ENCODE results near the gene NANOS3.
"Not testable (repeated sequence)": the region's sequence is repeated elsewhere in the genome, so short reads cannot be mapped to it uniquely, and the experiment has no call there.

Gene NANOS3

DNA sequence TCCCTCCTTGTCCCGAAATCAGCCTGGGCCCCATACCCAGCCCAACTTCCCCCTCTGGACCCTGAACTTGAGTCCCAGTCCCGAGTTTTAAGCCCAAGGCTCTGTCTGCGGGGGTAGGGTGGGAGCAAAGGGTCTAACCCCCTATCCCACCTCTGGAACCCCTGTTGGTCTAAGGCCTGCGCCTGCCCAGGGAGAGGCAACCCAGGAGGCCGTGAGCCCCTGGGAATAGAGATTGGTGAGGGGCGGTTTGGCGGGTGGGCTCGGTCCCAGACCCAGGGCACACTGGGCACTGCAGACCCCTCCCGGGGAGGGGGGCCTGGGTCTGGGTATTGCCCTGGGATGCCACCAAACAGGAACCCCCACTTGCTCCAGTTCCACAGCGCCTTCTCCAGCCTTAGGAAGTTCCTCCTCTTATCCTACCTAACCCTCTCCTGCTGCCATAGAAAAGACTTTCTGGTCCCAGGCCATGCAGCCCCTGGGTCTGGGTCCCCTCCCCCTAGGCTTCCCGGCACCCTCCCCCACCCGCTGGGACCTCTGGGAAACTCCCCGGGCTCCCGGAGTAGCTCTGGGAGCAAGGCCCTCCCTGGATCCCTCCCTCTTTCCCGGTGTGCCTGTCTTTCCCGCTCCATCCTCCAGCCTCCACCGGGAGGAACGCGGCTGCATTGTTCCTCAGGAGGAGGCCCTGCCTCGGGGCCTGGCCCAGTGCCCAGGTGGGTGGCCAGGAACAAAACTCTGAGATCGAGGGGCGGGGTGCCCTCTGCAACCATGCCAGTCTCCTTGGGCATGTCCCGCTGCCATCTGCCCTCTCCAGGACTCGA lies 33.6 kb upstream of the NANOS3 start:
- peak; percentile 67 for DNase-seq

DNA sequence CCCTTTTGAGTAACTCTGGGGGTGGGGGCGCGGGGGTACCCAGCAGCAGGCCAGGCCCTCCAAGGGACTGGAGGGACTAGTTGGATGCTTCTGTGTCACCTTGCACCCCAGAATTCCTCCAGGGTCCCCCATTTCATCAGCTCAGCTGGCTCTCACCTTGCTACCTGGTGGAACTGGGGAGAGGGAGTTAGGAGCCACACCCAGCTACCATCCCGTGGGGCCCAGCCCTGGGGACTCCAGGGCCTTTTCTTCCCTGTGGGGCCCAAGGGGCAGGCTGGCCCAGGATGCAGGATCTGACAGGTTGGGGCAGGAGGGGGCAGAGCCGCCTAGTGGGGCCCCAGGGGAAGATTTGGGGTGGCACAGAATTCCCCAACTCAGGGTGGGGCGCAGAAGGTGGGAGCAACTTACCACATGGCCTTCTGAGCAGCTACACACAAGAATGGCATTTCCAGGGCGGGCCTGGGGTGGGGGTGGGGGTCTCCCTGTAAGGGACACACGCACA lies 32.8 kb upstream of the NANOS3 start:
- peak; percentile 38 for DNase-seq

DNA sequence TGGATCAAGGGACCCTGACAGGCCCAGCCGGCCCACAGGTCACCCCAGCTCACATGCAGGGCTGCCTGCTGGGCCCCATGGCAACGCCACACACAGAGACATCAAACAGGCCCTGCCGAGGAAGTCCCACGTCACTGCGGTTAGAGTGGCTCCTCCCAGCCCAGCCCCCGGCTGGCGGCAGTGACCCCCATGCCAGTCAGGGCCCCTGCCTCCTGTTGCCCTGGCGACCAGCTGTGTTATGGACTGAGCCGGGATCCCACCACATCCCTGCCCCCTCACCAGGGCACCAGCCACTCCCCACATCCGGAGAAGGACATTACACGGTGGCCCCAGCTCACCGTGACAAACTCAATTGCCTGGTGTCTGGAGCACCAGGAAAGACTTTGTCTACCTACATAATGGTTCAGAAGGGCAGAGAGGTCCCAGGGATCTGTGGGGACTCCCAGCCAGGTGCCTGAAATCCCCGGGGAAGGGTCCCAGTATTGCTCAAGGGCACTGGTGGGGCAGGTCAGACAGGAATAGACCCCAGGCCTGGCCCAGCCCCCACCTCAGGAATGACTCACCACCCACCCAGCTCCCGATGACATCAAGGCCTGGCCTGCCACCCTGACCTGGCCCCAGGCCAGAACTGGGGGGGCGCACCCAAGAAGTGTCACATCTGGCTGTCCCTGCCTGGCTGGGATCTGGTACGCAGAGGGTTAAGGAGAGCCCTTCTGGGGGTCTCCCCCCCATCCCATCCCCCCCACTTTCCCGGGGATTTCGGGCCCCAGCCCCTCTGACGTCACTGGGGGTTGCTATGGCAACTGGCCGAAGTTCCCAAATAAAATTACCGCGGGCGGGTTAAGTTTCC lies 30.2 kb upstream of the NANOS3 start:
- DNase-seq = peak; percentile 96

DNA sequence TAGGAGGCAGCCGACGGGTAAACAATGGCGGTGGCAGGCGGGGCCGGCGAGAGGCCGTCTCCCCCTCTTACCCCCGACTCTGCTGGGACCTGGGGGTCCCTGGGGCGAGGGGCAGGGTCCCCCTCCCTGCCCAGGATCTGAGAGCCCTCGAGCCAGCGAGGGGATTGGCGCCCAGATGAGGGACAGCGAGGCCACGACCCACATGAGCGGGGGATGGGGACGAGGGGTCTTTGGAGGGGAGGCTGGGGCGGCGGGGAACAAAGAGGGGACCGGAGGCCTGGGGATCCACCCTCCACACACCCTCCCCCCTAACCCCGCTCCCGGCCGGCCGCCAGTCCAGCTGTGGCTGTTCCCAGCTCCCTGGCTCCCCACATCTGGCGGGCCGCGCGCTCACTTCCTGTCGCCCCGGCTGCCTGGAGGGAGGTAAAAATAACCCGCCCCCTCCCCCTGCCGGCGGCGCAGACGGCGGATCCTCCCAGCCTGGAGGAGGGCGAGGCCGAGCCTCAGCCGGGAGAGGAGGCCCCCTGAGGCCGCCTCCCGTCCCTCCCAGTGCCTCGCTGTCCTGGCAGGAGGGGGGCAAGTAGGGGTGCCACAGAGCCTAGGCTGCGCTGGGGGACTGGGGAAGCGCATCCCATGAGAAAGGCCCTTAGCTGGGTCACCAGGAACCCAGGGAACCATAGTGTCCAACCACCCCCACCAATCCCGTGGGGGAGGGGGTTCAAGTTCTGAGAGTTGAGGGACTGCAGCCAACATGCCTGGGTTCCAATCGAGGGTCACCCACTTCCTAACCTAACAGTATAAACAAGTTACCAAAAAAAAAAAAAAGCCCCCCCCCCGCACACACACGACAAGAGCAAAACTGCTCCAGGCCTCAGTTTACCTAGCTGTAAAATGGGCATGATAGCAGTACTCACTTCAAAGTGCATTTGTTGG lies 29.3 kb upstream of the NANOS3 start:
- peak; percentile 98 for DNase-seq

DNA sequence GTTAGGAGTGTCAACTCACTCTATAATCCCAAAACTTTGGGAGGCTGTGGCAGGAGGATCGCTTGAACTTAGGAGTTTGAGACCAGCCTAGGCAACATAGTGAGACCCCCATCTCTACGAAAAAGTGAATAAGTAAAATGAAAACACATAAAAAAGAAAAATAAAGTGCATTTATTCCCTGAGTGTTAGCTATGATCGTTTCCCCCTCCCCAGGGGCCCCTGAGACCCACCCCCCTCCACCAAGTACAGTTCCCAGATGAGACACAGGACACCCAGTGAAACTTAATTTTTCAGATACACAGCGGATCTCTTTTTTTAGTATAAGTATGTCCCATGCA lies 28.6 kb upstream of the NANOS3 start:
- no peak for DNase-seq

DNA sequence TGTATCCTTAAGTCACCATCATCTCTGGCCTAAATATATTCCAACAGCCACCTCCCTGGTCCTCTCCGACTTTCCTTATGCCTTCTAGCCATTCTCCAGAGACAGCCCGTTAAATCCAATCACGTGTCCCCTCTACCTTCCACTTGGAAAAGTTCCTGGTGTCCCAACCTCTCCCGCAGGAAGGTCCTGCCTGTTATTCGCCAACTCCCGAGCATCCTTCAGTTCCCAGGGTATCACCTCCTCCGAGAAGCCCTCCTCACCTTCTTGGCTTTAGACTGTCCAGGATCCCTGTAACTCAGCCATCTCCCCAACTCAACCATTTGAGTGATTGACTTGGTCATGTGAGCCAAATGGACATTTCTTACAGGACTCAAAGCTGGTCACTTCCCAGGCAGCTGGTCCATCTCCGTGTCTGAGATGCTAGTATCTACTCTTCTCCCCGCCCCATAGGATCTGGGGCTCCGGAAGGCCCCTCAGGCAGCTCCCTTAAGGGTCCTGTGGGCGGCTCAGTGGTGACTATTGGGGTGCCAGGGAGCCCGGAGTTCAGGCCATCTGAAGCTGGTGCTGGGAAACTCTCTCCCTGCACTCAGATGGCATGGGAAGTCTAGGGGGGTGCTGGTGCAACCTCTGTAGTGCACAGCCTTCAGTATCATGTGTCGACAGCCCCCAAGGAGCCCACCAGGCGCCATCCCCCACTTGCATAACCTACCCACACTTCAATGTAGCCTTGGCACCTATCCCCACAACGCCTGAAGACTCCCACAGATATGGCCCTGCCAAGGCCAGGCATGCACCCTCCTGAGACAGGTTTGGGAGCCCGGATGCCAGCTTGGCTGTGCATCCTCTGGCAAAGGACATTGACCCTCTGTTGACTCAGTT lies 27.9 kb upstream of the NANOS3 start:
- DNase-seq = peak; percentile 34

DNA sequence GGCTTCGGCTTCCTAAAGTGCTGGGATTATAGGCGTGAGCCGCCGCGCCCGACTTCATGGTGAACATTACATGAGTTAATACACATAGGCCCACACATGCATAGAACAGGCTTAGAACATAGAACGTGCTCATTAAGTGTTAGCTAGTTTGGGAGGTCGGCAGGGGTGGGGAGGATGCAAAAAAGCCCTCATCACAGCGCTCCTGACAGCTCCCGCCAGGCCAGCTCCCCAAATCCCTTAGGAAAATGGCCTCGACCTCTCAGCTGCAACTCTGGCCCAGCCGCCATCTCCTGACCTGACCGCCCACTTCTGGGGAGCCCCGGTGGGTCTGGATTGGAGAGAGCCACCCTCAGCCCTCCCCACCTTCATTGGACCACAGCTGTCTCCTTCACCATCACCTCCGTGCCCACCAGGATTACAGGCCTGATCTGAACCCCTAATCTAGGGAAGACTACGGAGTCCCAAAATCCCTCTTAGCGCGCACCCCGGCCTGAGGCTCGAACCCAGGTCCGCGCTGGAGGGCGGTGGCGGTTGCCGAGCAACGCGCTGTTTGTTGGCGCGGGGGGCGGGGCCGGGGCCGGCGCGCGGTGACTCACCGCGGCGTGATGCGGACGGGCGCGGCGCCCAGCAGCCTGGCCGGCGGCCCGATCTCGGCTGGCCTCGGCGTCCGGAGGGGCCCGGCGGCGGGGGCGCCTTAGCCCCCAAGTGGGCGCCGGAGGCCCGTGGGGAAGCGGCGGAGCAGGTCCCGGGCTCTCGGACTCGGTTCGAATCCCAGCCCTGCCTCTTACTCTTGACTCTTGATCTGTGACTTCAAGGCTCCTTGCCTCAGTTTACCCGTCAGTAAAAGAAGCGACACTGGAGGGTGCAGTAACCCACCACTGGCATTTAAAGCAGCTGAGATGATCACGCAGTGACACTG lies 26.7 kb upstream of the NANOS3 start:
- DNase-seq = peak; percentile 90

DNA sequence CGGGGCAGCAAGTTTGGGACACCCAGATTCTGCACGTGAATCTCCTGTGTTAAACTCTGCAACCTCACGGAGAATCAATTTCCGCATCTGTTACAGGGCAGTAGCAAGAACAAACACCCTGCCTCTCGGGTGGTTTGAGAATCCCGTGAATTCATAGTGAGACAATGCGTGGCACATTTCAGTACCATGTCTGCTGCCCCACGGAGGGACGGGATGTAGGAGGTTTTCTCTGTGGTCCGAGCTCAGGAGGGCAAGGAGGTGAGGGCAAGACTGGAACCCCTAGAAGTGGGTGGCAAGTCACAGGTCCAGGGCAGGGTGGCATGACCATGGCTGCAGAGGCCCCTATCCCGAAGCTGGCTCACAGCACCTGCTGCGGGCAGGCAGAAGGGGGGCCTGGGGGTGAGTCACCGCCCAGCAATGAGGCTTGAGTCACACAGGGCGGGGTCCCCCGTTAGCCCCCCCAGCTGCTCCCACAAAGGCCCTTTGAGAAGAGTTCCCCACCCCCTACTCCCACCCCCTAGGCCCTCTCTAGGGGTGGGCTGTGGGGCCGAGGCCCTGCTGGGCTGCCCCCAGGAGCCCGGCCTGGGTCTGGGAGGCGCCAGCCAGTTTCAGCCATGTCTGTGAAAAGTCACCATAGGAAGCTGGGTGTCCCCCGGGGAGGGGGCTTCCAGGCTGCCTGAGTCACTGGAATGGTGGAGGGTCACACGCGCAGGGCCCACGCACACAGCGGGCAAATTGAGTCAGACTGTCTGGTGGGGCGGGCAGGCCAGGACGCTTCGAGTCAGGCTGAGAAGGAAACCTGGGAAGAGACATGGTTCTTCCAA lies 25.8 kb upstream of the NANOS3 start:
- DNase-seq = peak; percentile 92

DNA sequence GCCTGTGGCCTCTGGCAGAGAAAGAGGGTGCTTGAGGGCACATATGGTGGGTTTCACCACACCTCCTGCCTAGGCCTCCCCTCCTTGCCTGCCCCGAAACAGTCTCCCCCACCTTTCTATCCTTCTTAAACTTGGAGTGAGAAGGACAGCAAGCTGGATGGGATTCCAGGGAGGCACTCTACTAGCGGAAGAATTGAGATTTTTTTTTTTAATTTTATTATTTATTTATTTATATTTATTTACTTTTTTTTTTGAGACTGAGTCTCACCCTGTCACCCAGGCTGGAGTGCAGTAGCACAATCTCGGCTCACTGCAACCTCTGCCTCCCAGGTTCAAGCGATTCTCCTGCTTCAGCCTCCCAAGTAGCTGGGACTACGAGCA lies 25.2 kb upstream of the NANOS3 start:
- not testable (repeated sequence) for DNase-seq

DNA sequence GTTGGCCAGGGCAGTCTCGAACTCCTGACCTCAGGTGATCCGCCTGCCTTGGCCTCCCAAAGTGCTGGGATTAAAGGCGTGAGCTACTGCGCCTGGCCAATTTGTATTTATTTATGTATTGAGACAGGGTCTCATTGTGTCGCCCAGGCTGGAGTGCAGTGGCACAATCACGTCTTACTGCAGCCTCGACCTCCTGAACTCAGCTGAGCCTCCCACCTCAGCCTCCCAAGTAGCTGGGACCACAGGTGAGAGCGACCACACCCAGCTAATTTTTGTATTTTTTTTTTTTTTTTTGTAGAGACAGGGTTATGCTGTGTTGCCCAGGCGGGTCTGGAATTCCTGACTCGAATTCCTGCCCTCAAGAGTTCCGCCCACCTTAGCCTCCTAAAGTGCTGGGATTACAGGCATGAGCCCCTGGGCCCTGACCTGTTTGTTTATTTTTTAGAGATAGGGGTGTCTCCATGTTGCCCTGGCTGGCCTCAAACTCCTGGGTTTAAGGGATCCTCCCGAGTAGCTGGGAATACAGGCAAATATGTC lies 24.7 kb upstream of the NANOS3 start:
- DNase-seq = not testable (repeated sequence)

DNA sequence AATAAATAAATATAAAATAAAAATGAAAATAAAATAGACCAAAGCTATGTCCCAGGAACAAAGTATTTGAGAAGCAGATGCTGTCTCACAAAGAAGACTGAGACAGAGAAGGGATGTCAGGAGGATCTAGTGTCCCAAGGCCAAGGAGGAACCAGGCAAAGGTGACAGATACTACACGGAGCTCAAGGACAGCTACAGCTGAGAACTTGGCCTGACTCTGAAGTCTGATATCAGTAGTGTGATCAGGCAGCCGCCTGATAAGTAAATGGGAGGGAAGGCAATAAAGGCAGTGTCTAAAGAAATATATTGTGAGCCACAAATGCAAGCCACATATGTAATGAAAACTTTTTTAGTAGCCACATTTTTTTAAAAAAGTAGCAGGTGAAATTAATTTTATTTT lies 20.4 kb upstream of the NANOS3 start:
- DNase-seq = no peak

DNA sequence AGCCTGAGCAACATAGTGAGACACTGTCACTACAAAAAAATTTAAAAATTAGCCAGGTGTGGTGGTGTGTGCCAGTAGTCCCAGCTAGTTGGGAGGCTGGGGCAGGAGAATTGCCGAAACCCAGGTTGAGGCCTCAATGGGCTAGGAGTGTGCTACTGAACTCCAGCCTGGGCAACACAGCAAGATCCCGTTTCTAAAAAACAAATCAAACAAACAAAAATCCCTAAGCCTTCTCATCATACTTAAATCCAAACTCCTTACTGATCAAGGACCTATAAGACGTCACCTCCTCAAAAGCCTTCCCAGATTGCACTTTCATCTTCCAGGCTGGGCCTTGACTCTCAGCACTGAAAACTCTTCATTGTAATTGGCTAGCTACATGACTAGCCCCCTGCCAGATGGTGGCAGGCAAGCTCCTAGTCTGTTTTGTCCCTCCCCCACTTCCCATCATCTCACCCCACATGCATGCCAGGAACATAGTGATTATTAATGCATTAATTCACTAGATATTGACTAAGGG lies 17.5 kb upstream of the NANOS3 start:
- DNase-seq = no peak

DNA sequence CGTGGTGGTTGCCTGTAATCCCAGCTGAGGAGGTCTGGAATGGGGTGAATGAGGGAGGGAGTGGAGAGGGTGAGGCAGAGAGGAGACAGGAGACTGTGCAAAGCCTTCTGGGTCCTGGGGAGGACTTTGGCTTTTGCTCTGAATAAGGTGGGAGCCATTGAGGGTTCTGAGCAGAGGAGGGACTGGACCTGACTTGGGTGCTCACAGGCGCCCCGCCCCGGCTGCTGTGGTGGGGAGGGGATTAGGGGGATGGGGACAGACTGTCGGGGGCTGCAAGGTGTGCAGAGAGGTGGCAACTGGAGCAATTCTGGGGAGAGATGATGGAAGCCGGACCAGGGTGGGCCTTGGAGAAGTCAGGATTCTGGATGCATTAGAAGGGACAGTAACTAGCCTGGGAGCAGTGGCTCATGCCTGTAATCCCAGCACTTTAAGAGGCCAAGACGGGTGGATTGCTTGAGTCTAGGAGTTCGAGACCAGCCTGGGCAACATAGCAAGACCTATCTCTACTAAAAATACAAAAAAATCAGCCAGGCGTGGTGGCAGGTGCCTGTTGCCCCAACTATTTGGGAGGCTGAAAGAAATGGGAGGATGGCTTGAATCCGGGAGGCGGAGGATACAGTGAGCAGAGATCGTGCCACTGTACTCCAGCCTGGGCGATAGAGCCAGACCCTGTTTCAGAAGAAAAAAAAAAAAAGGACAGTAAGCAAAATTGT lies 16.1 kb upstream of the NANOS3 start:
- DNase-seq = no peak

DNA sequence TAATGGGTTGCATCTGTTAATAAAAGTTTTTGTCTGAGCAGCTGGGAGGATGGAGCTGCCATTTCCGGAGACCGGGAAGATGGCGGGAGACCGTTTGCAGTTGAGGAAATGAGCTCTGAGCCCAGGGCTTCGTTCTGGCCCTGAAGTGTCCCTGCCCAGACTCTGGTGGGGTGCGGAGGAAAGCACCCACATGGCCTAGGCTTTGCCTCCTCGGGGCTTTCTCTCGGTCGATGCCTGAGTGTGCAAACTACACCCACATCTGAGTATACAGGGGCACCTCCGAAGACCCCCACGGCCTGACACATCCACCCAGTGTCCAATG lies 15.6 kb upstream of the NANOS3 start:
- DNase-seq = no peak

DNA sequence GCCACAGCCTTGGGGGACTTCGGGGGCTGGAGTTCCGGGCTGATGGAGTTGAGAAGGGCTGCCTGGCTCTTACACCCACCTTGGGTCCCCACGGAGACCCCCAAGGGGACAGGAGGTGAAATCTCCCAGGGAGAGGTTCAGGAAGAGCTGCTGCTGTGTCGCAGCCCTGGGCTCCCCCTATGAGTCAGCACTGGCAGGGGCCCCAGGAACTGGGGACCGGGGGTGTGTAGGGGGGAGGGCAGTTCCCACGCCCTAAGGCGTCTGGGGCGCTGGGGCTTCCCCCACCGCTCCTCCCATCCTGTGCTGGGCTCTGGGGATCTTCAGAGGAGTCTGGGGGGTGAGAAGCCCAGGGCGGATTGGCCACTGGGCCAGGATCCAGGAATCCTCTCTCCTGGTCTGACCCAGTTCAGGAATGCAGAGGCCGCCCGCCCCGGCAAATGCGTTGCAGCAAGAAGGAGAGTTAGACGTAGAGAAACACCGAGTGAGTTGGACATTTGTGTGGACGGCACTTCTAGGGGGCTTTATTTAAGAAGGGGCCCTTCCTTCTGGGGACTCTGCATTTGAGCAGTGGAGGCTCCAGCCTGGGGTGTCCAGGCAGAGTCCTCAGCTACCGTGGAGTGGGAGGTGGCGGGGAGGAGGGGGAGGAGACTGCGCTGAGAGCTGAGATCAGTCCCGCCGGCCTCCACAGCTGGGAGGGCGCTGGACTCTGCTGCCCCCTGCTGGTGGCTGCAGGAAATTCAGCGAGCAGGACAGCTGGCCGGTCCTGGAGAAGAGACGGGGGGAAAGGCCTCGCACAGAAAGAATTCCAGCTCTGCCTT lies 15.0 kb upstream of the NANOS3 start:
- DNase-seq = peak; percentile 96

DNA sequence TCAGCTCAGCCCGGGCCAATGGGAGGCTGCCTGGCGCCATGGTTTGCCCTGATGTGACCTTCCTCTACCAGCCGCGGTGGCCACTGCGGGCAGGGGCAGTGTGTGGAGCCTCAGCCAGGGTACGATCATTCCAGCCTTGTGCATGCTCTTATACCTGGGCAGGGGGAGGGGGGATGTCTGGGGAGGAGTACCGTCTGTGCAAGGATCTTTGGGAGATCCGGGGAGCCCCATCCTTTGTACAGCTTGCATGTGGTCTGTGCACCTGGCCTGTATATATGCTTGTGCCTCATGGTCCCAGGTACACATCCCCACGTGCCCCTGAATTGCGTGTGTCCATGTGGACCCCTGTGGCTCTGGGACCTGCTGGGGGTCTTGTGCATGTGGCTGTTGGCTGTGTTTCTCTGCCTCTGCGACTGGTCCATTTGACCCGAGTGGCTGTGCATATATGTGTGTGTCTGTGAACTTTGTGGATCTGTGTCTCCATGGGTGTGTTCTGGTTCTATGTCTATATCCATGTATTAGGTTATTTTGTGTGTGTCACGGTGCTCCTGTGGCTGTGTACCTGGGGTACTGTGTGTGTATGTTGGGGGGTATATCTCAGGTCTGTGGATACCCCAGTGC lies 12.8 kb upstream of the NANOS3 start:
- DNase-seq = peak; percentile 45

All from left hindlimb (tissue), 1 donor.